H9 (cell line): Measurements from ENCODE around the gene SPINK2. TPM values are rescaled to one million over a fixed set of nuclear protein-coding genes. Genes with fewer than 3 reads are reported as not detected.

ENCODE experiments used
- DNase-seq: peaks from one replicate; pipeline ENCODE4 v3.0.0-alpha.2; 2017
- H2AFZ ChIP-seq: one replicate; pipeline ENCODE4 v1.6.1; 2013; ENCODE audit warnings: mild to moderate bottlenecking, low read length, control low read depth, moderate library complexity
- H2AK5ac ChIP-seq: 2 replicates; pipeline ENCODE4 v1.6.1; 2013; ENCODE audit warnings: low read length, control low read depth, mixed read lengths; ENCODE audit not compliant: insufficient read length
- H2BK120ac ChIP-seq: one replicate; pipeline ENCODE4 v1.6.1; 2013; ENCODE audit warnings: low read depth, mild to moderate bottlenecking, low read length, control low read depth, inconsistent platforms; ENCODE audit not compliant: poor library complexity, severe bottlenecking
- H2BK12ac ChIP-seq: 2 replicates; pipeline ENCODE4 v1.6.1; 2013; ENCODE audit warnings: low read length, control low read depth, mixed read lengths, low read depth; ENCODE audit not compliant: insufficient read length
- H2BK15ac ChIP-seq: 2 replicates; pipeline ENCODE4 v1.6.1; 2013; ENCODE audit warnings: low read depth, low read length, control low read depth
- H2BK20ac ChIP-seq: one replicate; pipeline ENCODE4 v1.6.1; 2013; ENCODE audit warnings: low read depth, mild to moderate bottlenecking, low read length, control low read depth, inconsistent platforms; ENCODE audit not compliant: poor library complexity, severe bottlenecking
- H2BK5ac ChIP-seq: 2 replicates; pipeline ENCODE4 v1.6.1; 2013; ENCODE audit warnings: low read length, control low read depth, mixed read lengths; ENCODE audit not compliant: insufficient read length
- H3K14ac ChIP-seq: 2 replicates; pipeline ENCODE4 v1.6.1; 2013; ENCODE audit warnings: low read length, control low read depth; ENCODE audit not compliant: insufficient read depth
- H3K18ac ChIP-seq: 2 replicates; pipeline ENCODE4 v1.6.1; 2013; ENCODE audit warnings: low read depth, mild to moderate bottlenecking, mixed read lengths, low read length, control low read depth; ENCODE audit not compliant: insufficient read length
- H3K23ac ChIP-seq: 2 replicates; pipeline ENCODE4 v1.6.1; 2013; ENCODE audit warnings: low read length, control low read depth, mixed read lengths, low read depth; ENCODE audit not compliant: insufficient read length
- H3K23me2 ChIP-seq: 2 replicates; pipeline ENCODE4 v1.6.1; 2013; ENCODE audit warnings: low read depth, mild to moderate bottlenecking, mixed read lengths, low read length, control low read depth; ENCODE audit not compliant: insufficient read length, poor library complexity, severe bottlenecking
- H3K27ac ChIP-seq: 2 replicates; pipeline ENCODE4 v1.5.1; 2013; ENCODE audit warnings: low read length, control low read depth, mixed read lengths, low read depth; ENCODE audit not compliant: insufficient read length
- H3K27me3 ChIP-seq: 2 replicates; pipeline ENCODE4 v1.6.1; 2013; ENCODE audit warnings: low read length, control low read depth, inconsistent platforms; ENCODE audit not compliant: insufficient read depth
- H3K4ac ChIP-seq: 2 replicates; pipeline ENCODE4 v1.6.1; 2013; ENCODE audit warnings: low read depth, mild to moderate bottlenecking, control low read depth, inconsistent platforms, low read length, moderate library complexity
- H3K4me1 ChIP-seq: 2 replicates; pipeline ENCODE4 v1.6.1; 2013; ENCODE audit warnings: low read length, control low read depth, inconsistent platforms; ENCODE audit not compliant: insufficient read depth
- H3K4me2 ChIP-seq: 2 replicates; pipeline ENCODE4 v1.6.1; 2013; ENCODE audit warnings: low read length, control low read depth, mixed read lengths; ENCODE audit not compliant: insufficient read length, insufficient read depth
- H3K56ac ChIP-seq: 2 replicates; pipeline ENCODE4 v1.6.1; 2013; ENCODE audit warnings: low read depth, mild to moderate bottlenecking, mixed read lengths, low read length, control low read depth; ENCODE audit not compliant: insufficient read length
- H3K79me1 ChIP-seq: 2 replicates; pipeline ENCODE4 v1.6.1; 2013; ENCODE audit warnings: low read depth, mild to moderate bottlenecking, moderate library complexity, low read length, control low read depth, inconsistent platforms; ENCODE audit not compliant: insufficient read depth, poor library complexity, severe bottlenecking
- H3K79me2 ChIP-seq: 2 replicates; pipeline ENCODE4 v1.6.1; 2013; ENCODE audit warnings: low read length, control low read depth, inconsistent platforms; ENCODE audit not compliant: insufficient read depth
- H3K9ac ChIP-seq: 2 replicates; pipeline ENCODE4 v1.6.1; 2013; ENCODE audit warnings: low read length, control low read depth, mixed read lengths; ENCODE audit not compliant: insufficient read length; ENCODE audit errors: extremely low read depth
- H3K9me3 ChIP-seq: one replicate; pipeline ENCODE4 v1.6.1; 2013; ENCODE audit warnings: low read depth, low read length, inconsistent platforms; ENCODE audit not compliant: control insufficient read depth
- H3T11ph ChIP-seq: one replicate; pipeline ENCODE4 v1.6.1; 2013; ENCODE audit warnings: mild to moderate bottlenecking, low read length, control low read depth, inconsistent platforms
- H4K20me1 ChIP-seq: one replicate; pipeline ENCODE4 v1.6.1; 2013; ENCODE audit not compliant: control insufficient read depth, insufficient read length, insufficient read depth
- H4K5ac ChIP-seq: 2 replicates; pipeline ENCODE4 v1.6.1; 2013; ENCODE audit warnings: low read depth, mild to moderate bottlenecking, mixed read lengths, low read length, control low read depth; ENCODE audit not compliant: insufficient read length
- H4K8ac ChIP-seq: replicated peaks from 2 replicates; pipeline ENCODE4 v1.6.1; 2013; ENCODE audit warnings: low read length, control low read depth, mixed read lengths, low read depth; ENCODE audit not compliant: insufficient read length
- H4K91ac ChIP-seq: 2 replicates; pipeline ENCODE4 v1.6.1; 2013; ENCODE audit warnings: low read depth, mild to moderate bottlenecking, moderate library complexity, mixed read lengths, low read length, control low read depth; ENCODE audit not compliant: insufficient read length
- H3K27ac Mint-ChIP-seq, 3 experiments: 2 replicates in 2 of 3; 3 replicates in 1 of 3; pipeline ENCODE4 v1.8.0; 2020 to 2021; ENCODE audit warnings: mixed read lengths in 3 of 3, mild to moderate bottlenecking in 1 of 3, moderate library complexity in 1 of 3
- H3K27me3 Mint-ChIP-seq: 2 replicates; pipeline ENCODE4 v1.8.0; 2021; ENCODE audit warnings: low read depth, mild to moderate bottlenecking, moderate library complexity, mixed read lengths
- H3K36me3 Mint-ChIP-seq, 3 experiments: 2 replicates in 2 of 3; 3 replicates in 1 of 3; pipeline ENCODE4 v1.8.0; 2020 to 2021; ENCODE audit warnings: low read depth in 3 of 3, mixed read lengths in 3 of 3; ENCODE audit not compliant: insufficient read depth in 1 of 3
- H3K4me1 Mint-ChIP-seq, 2 experiments: 2 replicates each; pipeline ENCODE4 v1.8.0; 2020; ENCODE audit warnings: mixed read lengths in 2 of 2
- H3K4me3 Mint-ChIP-seq, 2 experiments: 2 replicates in 1 of 2; 3 replicates in 1 of 2; pipeline ENCODE4 v1.8.0; 2020 to 2021; ENCODE audit warnings: mild to moderate bottlenecking in 2 of 2, mixed read lengths in 2 of 2, moderate library complexity in 1 of 2
- H3K9me3 Mint-ChIP-seq, 2 experiments: 2 replicates in 1 of 2; 3 replicates in 1 of 2; pipeline ENCODE4 v1.8.0; 2020; ENCODE audit warnings: mild to moderate bottlenecking in 2 of 2, mixed read lengths in 2 of 2, moderate library complexity in 1 of 2
- CTCF ChIP-seq: fragments of 200-600 bp; sonication (generic); conservative IDR thresholded peaks from 3 replicates; pipeline ENCODE4 v1.8.0; 2021; ENCODE audit warnings: antibody characterized with exemption, mild to moderate bottlenecking
- WGBS: extraction: QIAGEN DNeasy Blood & Tissue Kit; methylation state at CpG from one replicate; pipeline ENCODE4 v1.1.7; 2013; ENCODE audit warnings: missing lambda C conversion rate, low lambda C conversion rate, mixed read lengths; ENCODE audit not compliant: insufficient read length; ENCODE audit errors: extremely low coverage; 5-methylcytosine and 5-hydroxymethylcytosine counted together
- total RNA-seq: library from RNA; stranded (reverse); gene quantifications from 2 replicates; pipeline ENCODE4 v1.2.1, GENCODE V29; 2021

The SPINK2 gene
- total RNA-seq, 1 experiment from 2014 or later, result 0.44 TPM

- Histone ChIP-seq H3K27ac (no peak overlapping the region), H3K9ac (no peak overlapping the region), H2BK20ac (no peak overlapping the region), H3K23me2 (peaks cover 5% of the 10 kb centered on the region), H3K56ac (no peak overlapping the region), H2BK15ac (no peak overlapping the region), H3K4me1 (no peaks in the 10 kb centered on the region), H3K4me2 (no peak overlapping the region), H4K8ac (no peak overlapping the region), H2AFZ (no peak overlapping the region), H3K9me3 (no peaks in the 10 kb centered on the region), H3K4ac (no peak overlapping the region), H2AK5ac (no peak overlapping the region), H3K79me2 (no peaks in the 10 kb centered on the region), H4K91ac (no peak overlapping the region), H3K18ac (no peak overlapping the region), H3K27me3 (peaks cover 13% of the 10 kb centered on the region; the same call in 1 of the 2 replicates), H2BK12ac (no peak overlapping the region), H4K5ac (no peak overlapping the region), H3T11ph (no peak overlapping the region), H4K20me1 (no peaks in the 10 kb centered on the region), H2BK120ac (no peak overlapping the region), H2BK5ac (no peak overlapping the region), H3K14ac (no peak overlapping the region), H3K79me1 (no peaks in the 10 kb centered on the region), H3K23ac (no peak overlapping the region)
- peaks cover 7% of the 10 kb centered on the region in 2 experiments for H3K4me1 Mint-ChIP-seq
- WGBS, result no CpG with 5 or more reads among the region's 5 CpGs
- TF ChIP-seq CTCF, result no peak
- no peak overlapping the region; a peak in 1 of 5 replicates for H3K4me3 Mint-ChIP-seq
- no peak overlapping the region for H3K27ac Mint-ChIP-seq
- H3K36me3 Mint-ChIP-seq, result no peaks in the 10 kb centered on the region
- H3K9me3 Mint-ChIP-seq, result no peaks in the 10 kb centered on the region
- H3K27me3 Mint-ChIP-seq, result peaks cover 50% of the 10 kb centered on the region
- DNase-seq, result no peak
Observed at GRCh38 chr4:56817840-56818491, 3.5 kb downstream of the SPINK2 start.
